HUES48 (cell line): ENCODE measurements around the gene MAST2.
A peak's percentile ranks its signal among the peaks of the same experiment; 100 is the strongest.

ENCODE experiments used
- H3K27ac ChIP-seq: one replicate; pipeline ENCODE4 v1.7.0; 2013; ENCODE audit warnings: low read depth, low read length, inconsistent platforms
- H3K27me3 ChIP-seq: 2 replicates; pipeline ENCODE4 v1.6.1; 2013; ENCODE audit warnings: mild to moderate bottlenecking, low read length; ENCODE audit not compliant: control insufficient read depth, insufficient read depth
- H3K36me3 ChIP-seq: 2 replicates; pipeline ENCODE4 v1.6.1; 2013; ENCODE audit warnings: low read length; ENCODE audit not compliant: control insufficient read depth, insufficient read depth
- H3K4me1 ChIP-seq: 2 replicates; pipeline ENCODE4 v1.6.1; 2013; ENCODE audit warnings: mild to moderate bottlenecking, low read length; ENCODE audit not compliant: control insufficient read depth, insufficient read depth
- H3K4me3 ChIP-seq: 2 replicates; pipeline ENCODE4 v1.5.1; 2013; ENCODE audit warnings: mild to moderate bottlenecking, low read depth, low read length
- H3K9ac ChIP-seq: 2 replicates; pipeline ENCODE4 v1.6.1; 2013; ENCODE audit warnings: mild to moderate bottlenecking, low read depth, low read length, moderate library complexity
- H3K9me3 ChIP-seq: 2 replicates; pipeline ENCODE4 v1.6.1; 2013; ENCODE audit warnings: low read length; ENCODE audit not compliant: control insufficient read depth, insufficient read depth

Gene MAST2

GRCh38 chr1:45892068-45892785 lies 88.8 kb downstream of the MAST2 start:
- no peak overlapping the region for H3K27ac ChIP-seq
- no peaks in the 10 kb centered on the region for H3K36me3 ChIP-seq
- no peaks in the 10 kb centered on the region for H3K4me1 ChIP-seq
- H3K9ac ChIP-seq, result no peak overlapping the region
- H3K9me3 ChIP-seq, result no peaks in the 10 kb centered on the region
- H3K27me3 ChIP-seq, result no peaks in the 10 kb centered on the region
- no peak overlapping the region for H3K4me3 ChIP-seq

DNA sequence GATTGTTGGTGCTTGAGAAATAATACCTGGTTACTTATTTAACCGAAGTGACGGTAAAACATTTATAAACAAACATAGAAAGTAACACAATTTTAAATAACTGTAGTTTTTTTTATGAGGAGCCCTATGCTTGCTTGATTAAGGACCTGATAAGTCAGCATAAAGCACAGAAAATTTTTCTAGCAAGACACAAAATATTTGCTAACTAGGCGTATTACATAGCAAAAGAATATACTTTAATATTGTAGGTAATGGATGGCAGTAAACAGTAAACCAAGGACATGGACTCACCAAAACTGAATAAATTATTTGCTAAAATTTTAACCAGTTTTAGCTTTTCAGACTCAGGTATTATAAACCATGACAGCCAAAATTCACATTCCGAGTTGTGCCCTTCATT lies 90.9 kb downstream of the MAST2 start:
- no peak overlapping the region for H3K9ac ChIP-seq
- H3K9me3 ChIP-seq, result no peaks in the 10 kb centered on the region
- no peak overlapping the region for H3K27ac ChIP-seq
- no peaks in the 10 kb centered on the region for H3K36me3 ChIP-seq
- no peaks in the 10 kb centered on the region for H3K4me1 ChIP-seq
- no peaks in the 10 kb centered on the region for H3K27me3 ChIP-seq
- H3K4me3 ChIP-seq, result no peak overlapping the region

DNA sequence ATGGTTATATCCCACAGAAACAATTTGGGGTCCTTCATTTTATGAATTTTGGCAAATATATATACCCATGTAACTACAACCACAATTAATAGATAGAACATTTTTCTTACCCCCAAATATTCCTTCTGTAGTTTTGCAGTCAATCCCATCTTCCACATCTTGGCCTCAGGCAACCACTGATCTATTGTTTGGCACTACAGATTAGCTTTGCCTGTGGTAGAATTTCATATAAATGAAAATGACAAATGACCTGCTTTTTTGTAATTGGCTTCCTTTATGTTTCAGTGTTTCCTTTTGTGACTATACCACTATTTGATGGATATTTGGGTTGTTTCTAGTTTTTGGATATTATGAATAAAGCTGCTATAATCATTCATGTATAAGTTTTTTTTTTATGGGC lies 91.5 kb downstream of the MAST2 start:
- Histone ChIP-seq H3K27me3 (no peaks in the 10 kb centered on the region), H3K9ac (no peak overlapping the region), H3K4me3 (no peak overlapping the region), H3K36me3 (no peaks in the 10 kb centered on the region), H3K4me1 (no peaks in the 10 kb centered on the region), H3K9me3 (no peaks in the 10 kb centered on the region), H3K27ac (no peak overlapping the region)

- H3K27me3 ChIP-seq, result no peaks in the 10 kb centered on the region
- no peak overlapping the region for H3K9ac ChIP-seq
- H3K36me3 ChIP-seq, result no peaks in the 10 kb centered on the region
- no peaks in the 10 kb centered on the region for H3K4me1 ChIP-seq
- no peak overlapping the region for H3K27ac ChIP-seq
- no peak overlapping the region for H3K4me3 ChIP-seq
- H3K9me3 ChIP-seq, result no peaks in the 10 kb centered on the region
Observed at GRCh38 chr1:45895406-45895805, 92.0 kb downstream of the MAST2 start.

DNA sequence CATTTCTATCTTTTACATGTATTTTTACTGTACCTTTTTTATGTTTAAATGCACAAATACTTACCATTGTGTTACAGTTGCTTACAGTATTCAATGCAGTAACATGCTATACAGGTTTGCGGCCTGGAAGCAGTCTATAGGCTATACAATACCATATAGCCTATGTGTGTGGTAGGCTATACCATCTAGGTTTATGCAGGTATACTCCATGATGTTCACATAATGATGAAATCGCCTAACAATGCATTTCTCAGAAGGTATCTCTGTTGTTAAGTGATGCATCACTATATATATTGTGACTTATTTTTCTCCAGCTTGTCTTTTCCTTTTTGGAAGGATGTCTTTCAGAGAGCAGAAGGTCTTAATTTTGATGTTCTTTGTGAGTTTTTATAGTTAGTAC lies 103.5 kb downstream of the MAST2 start:
- Histone ChIP-seq H3K36me3 (no peaks in the 10 kb centered on the region), H3K9ac (no peak overlapping the region), H3K27ac (no peak overlapping the region), H3K4me1 (peaks cover 20% of the 10 kb centered on the region), H3K9me3 (0 out of 2 replicates have a peak, but pooled peaks cover under 1% of the 10 kb centered on the region), H3K4me3 (no peak overlapping the region), H3K27me3 (no peaks in the 10 kb centered on the region)

GRCh38 chr1:45908611-45909140 lies 105.3 kb downstream of the MAST2 start:
- H3K9me3 ChIP-seq, result no peaks in the 10 kb centered on the region
- H3K4me3 ChIP-seq, result no peak overlapping the region
- peak overlapping the region; percentile 57 for H3K27ac ChIP-seq
- peaks cover 33% of the 10 kb centered on the region for H3K4me1 ChIP-seq
- no peaks in the 10 kb centered on the region for H3K36me3 ChIP-seq
- no peaks in the 10 kb centered on the region for H3K27me3 ChIP-seq
- no peak overlapping the region for H3K9ac ChIP-seq

DNA sequence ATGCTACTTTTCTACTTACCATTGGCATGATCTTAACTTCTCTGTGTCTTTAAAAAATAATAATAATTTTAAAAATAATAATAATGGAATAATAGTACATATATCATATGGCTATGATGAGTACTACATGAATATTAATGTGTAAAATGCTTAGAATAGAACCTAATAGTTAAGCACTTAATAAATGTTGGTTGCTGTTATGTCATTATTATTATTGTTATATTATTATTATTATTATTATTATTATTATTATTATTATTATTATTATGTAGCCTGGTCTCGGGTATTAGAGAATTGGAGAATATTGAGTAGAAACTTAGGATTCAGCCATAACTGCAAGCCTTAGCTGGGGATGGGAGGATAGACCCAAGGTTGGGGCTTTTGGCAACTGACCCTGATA lies 108.2 kb downstream of the MAST2 start:
- Histone ChIP-seq H3K36me3 (no peaks in the 10 kb centered on the region), H3K9ac (no peak overlapping the region), H3K4me3 (no peak overlapping the region), H3K4me1 (peaks cover 38% of the 10 kb centered on the region), H3K27me3 (no peaks in the 10 kb centered on the region), H3K9me3 (no peaks in the 10 kb centered on the region), H3K27ac (no peak overlapping the region)

GRCh38 chr1:45913183-45913683 lies 109.8 kb downstream of the MAST2 start:
- Histone ChIP-seq H3K36me3 (no peaks in the 10 kb centered on the region), H3K27me3 (no peaks in the 10 kb centered on the region), H3K4me1 (peaks cover 26% of the 10 kb centered on the region), H3K9me3 (no peaks in the 10 kb centered on the region), H3K9ac (no peak overlapping the region), H3K27ac (peak overlapping the region; percentile 40), H3K4me3 (no peak overlapping the region)

- Histone ChIP-seq H3K9me3 (no peaks in the 10 kb centered on the region), H3K27me3 (no peaks in the 10 kb centered on the region), H3K4me3 (no peak overlapping the region), H3K9ac (no peak overlapping the region), H3K4me1 (peaks cover 20% of the 10 kb centered on the region), H3K36me3 (no peaks in the 10 kb centered on the region), H3K27ac (no peak overlapping the region)
Observed at GRCh38 chr1:45913731-45914501, 110.5 kb downstream of the MAST2 start.

- Histone ChIP-seq H3K4me3 (no peak overlapping the region), H3K27ac (no peak overlapping the region), H3K36me3 (no peaks in the 10 kb centered on the region), H3K9ac (no peak overlapping the region), H3K9me3 (no peaks in the 10 kb centered on the region), H3K27me3 (no peaks in the 10 kb centered on the region), H3K4me1 (peaks cover 18% of the 10 kb centered on the region)
Observed at GRCh38 chr1:45914836-45915235, 111.4 kb downstream of the MAST2 start.

- Histone ChIP-seq H3K9ac (no peak overlapping the region), H3K4me3 (no peak overlapping the region), H3K36me3 (no peaks in the 10 kb centered on the region), H3K27ac (no peak overlapping the region), H3K4me1 (peaks cover 21% of the 10 kb centered on the region), H3K27me3 (no peaks in the 10 kb centered on the region), H3K9me3 (no peaks in the 10 kb centered on the region)
Observed at GRCh38 chr1:45922374-45922773, 119.0 kb downstream of the MAST2 start.
